Stimulated activated CD4-positive, alpha-beta T cell treated with anti-CD3 and anti-CD28 coated beads, TNF-alpha, amount 100 ng/mL, for 4 hours (primary cell): ENCODE measurements around the gene HAT1.
"Not testable (repeated sequence)": the region's sequence is repeated elsewhere in the genome, so short reads cannot be mapped to it uniquely, and the experiment has no call there.

Source experiments
- DNase-seq, 3 experiments: peaks; one replicate each; pipeline ENCODE4 v3.0.0-alpha.2; 2020; ENCODE audit warnings: low read depth in 3 of 3

HAT1 gene

GRCh38 chr2:171972329-171972982 lies 50.2 kb downstream of the HAT1 start:
- DNase-seq: no peak

- no peak for DNase-seq
Measured at GRCh38 chr2:171979103-171979502, 56.8 kb downstream of the HAT1 start.

GRCh38 chr2:171983924-171984323 lies 61.7 kb downstream of the HAT1 start:
- DNase-seq: not testable (repeated sequence)

GRCh38 chr2:171985076-171985475 lies 62.8 kb downstream of the HAT1 start:
- no peak for DNase-seq

- DNase-seq: no peak
Measured at GRCh38 chr2:171986778-171987177, 64.5 kb downstream of the HAT1 start.

- no peak for DNase-seq
Measured at GRCh38 chr2:171991027-171991426, 68.8 kb downstream of the HAT1 start.

GRCh38 chr2:171995586-171995985 lies 73.3 kb downstream of the HAT1 start:
- no peak for DNase-seq

GRCh38 chr2:171996021-171996420 lies 73.8 kb downstream of the HAT1 start:
- DNase-seq: no peak

GRCh38 chr2:171997031-171997430 lies 74.8 kb downstream of the HAT1 start:
- not testable (repeated sequence) for DNase-seq

GRCh38 chr2:171999161-171999560 lies 76.9 kb downstream of the HAT1 start:
- DNase-seq: no peak

- peak; percentile 77 to 83 (median 78) for DNase-seq
Measured at GRCh38 chr2:171999604-172000469, 77.6 kb downstream of the HAT1 start, which contains the start of gene METAP1D. METAP1D (plus strand) TSS chr2:171999953; CDS start chr2:171999970, 17 bp downstream.

- no peak for DNase-seq
Measured at GRCh38 chr2:172000696-172001361, 78.6 kb downstream of the HAT1 start.

GRCh38 chr2:172007372-172007771 lies 85.1 kb downstream of the HAT1 start:
- DNase-seq: no peak

- DNase-seq: no peak
Measured at GRCh38 chr2:172009823-172010222, 87.6 kb downstream of the HAT1 start.

- DNase-seq: no peak
Measured at GRCh38 chr2:172011812-172012575, 89.7 kb downstream of the HAT1 start.

- no peak for DNase-seq
Measured at GRCh38 chr2:172012677-172013391, 90.6 kb downstream of the HAT1 start.

GRCh38 chr2:172013396-172013795 lies 91.1 kb downstream of the HAT1 start:
- no peak for DNase-seq

- no peak for DNase-seq
Measured at GRCh38 chr2:172021074-172021931, 99.0 kb downstream of the HAT1 start.

- DNase-seq: no peak
Measured at GRCh38 chr2:172021955-172022354, 99.7 kb downstream of the HAT1 start.

- DNase-seq: no peak
Measured at GRCh38 chr2:172031536-172031935, 109.3 kb downstream of the HAT1 start.
